HCT116 (cell line): ENCODE data around the gene TPX2. TPM values are rescaled to one million over a fixed set of nuclear protein-coding genes. Genes with fewer than 3 reads are reported as not detected.
A peak's percentile ranks its signal among the peaks of the same experiment; 100 is the strongest.

Experiments
- ATAC-seq: fragments of 200-7000 bp; cut with Tn5 transposase; 2 replicates; pipeline ENCODE4 v1.9.1; 2020; ENCODE audit warnings: mild to moderate bottlenecking, moderate library complexity
- BruUV-seq: library from RNA; stranded (reverse); fragments of 400-500 nt; replicated peaks from 2 replicates; lab custom pipeline; 2021; lab: Mats Ljungman, UMichigan
- CTCF ChIA-PET: fragments of 300-600 bp; sonication (Branson Sonifier 250); formaldehyde crosslinking; loops from one replicate; lab custom pipeline; 2021; ENCODE audit warnings: antibody characterized with exemption; lab: Charles Lee
- POLR2A ChIA-PET: fragments of 300-600, 350-600 bp; sonication (Branson Sonifier 250); formaldehyde crosslinking; loops from one replicate; lab custom pipeline; 2021; ENCODE audit warnings: antibody characterized with exemption; lab: Charles Lee
- RAD21 ChIA-PET, 2 experiments: fragments of 300-600 bp; sonication (Branson Sonifier 250); formaldehyde crosslinking; loops; one replicate each; lab custom pipeline; 2023; ENCODE audit warnings: low total read pairs in 2 of 2; ENCODE audit not compliant: uncharacterized antibody in 2 of 2, unreplicated experiment in 2 of 2, low non-redundant PET in 1 of 2; lab: Charles Lee
- DNase-seq: peaks from one replicate; pipeline ENCODE4 v3.0.0-alpha.2; 2010; ENCODE audit warnings: low read depth, low spot score
- H2AFZ ChIP-seq: fragments of 200-600 bp; shearing (Covaris generic), sonication (generic); 2 replicates; pipeline ENCODE4 v1.6.1; 2017; ENCODE audit warnings: low read depth, mixed run types, mixed read lengths, antibody characterized with exemption, low read length; ENCODE audit not compliant: poor library complexity, severe bottlenecking
- H3K27ac ChIP-seq: 2 replicates; pipeline ENCODE4 v1.5.1; 2012; ENCODE audit warnings: low read depth, low read length
- H3K27me3 ChIP-seq: fragments of 200-600 bp; sonication (generic); 2 replicates; pipeline ENCODE4 v1.6.1; 2016; ENCODE audit warnings: mixed run types, low read length, mixed read lengths; ENCODE audit not compliant: insufficient read depth
- H3K36me3 ChIP-seq, 2 experiments: fragments of 200-500 bp in 1 of 2; fragments of 200-600 bp in 1 of 2; sonication (Bioruptor generic) in 1 of 2; sonication (generic) in 1 of 2; 2 replicates each; pipeline versions ENCODE4 v1.5.1 to v1.6.1; 2014 to 2016; ENCODE audit warnings: low read length in 2 of 2, inconsistent platforms in 1 of 2, mixed read lengths in 1 of 2, mixed run types in 1 of 2; ENCODE audit not compliant: insufficient read depth in 2 of 2, control insufficient read depth in 1 of 2
- H3K4me1 ChIP-seq, 2 experiments: fragments of 200-600 bp in 1 of 2; sonication (generic) in 1 of 2; 2 replicates each; pipeline versions ENCODE4 v1.5.1 to v1.6.1; 2012 to 2017; ENCODE audit warnings: low read length in 2 of 2, inconsistent platforms in 1 of 2, mild to moderate bottlenecking in 1 of 2, mixed read lengths in 1 of 2, mixed run types in 1 of 2, moderate library complexity in 1 of 2; ENCODE audit not compliant: insufficient read depth in 2 of 2, control insufficient read depth in 1 of 2
- H3K4me2 ChIP-seq: fragments of 200-600 bp; sonication (generic); 2 replicates; pipeline ENCODE4 v1.6.1; 2017; ENCODE audit warnings: mixed run types, low read length, mixed read lengths
- H3K4me3 ChIP-seq, 2 experiments: fragments of 200-600 bp in 1 of 2; sonication (generic) in 1 of 2; replicated peaks in 1 of 2; 2 replicates each; pipeline ENCODE4 v1.5.1; 2011 to 2016; ENCODE audit warnings: low read length in 2 of 2, control low read depth in 1 of 2, low read depth in 1 of 2, mild to moderate bottlenecking in 1 of 2, mixed read lengths in 1 of 2, mixed run types in 1 of 2
- H3K79me2 ChIP-seq: fragments of 200-600 bp; sonication (generic); 2 replicates; pipeline ENCODE4 v1.6.1; 2017; ENCODE audit warnings: mild to moderate bottlenecking, mixed run types, low read length, moderate library complexity, mixed read lengths; ENCODE audit not compliant: insufficient read depth
- H3K9ac ChIP-seq: fragments of 200-600 bp; sonication (generic); 2 replicates; pipeline ENCODE4 v1.6.1; 2016; ENCODE audit warnings: low read length, mixed read lengths
- H3K9me2 ChIP-seq: fragments of 200-600 bp; sonication (generic), shearing (Covaris generic); 2 replicates; pipeline ENCODE4 v1.6.1; 2017; ENCODE audit warnings: mixed run types, mild to moderate bottlenecking, moderate library complexity; ENCODE audit not compliant: insufficient read depth
- H3K9me3 ChIP-seq, 2 experiments: fragments of 200-500 bp in 1 of 2; fragments of 200-600 bp in 1 of 2; sonication (Bioruptor generic) in 1 of 2; sonication (generic) in 1 of 2; 2 replicates each; pipeline ENCODE4 v1.6.1; 2014 to 2017; ENCODE audit warnings: low read length in 2 of 2, mixed read lengths in 2 of 2, inconsistent platforms in 1 of 2, low read depth in 1 of 2, mild to moderate bottlenecking in 1 of 2, mixed run types in 1 of 2, moderate library complexity in 1 of 2; ENCODE audit not compliant: control insufficient read depth in 1 of 2, insufficient read depth in 1 of 2
- H4K20me1 ChIP-seq: fragments of 200-600 bp; sonication (generic), shearing (Covaris generic); 2 replicates; pipeline ENCODE4 v1.6.1; 2017; ENCODE audit warnings: mixed run types, mild to moderate bottlenecking, moderate library complexity; ENCODE audit not compliant: insufficient read depth
- ATF3 ChIP-seq: IDR thresholded peaks from 2 replicates; pipeline ENCODE4 v1.6.1; 2012
- POLR2AphosphoS5 ChIP-seq: IDR thresholded peaks from 2 replicates; pipeline ENCODE4 v1.6.1; 2011; ENCODE audit warnings: mild to moderate bottlenecking, low read depth, low read length, moderate library complexity
- ZBTB33 ChIP-seq: IDR thresholded peaks from 2 replicates; pipeline ENCODE4 v1.6.1; 2011; ENCODE audit warnings: mild to moderate bottlenecking, low read length, moderate library complexity; ENCODE audit not compliant: insufficient replicate concordance; ENCODE audit errors: extremely low read depth
- ZFX ChIP-seq: fragments of 450-650 bp; IDR thresholded peaks from 2 replicates; pipeline ENCODE4 v1.6.1; 2017
- intact Hi-C: fragments of 100-400 bp; cut with micrococcal nuclease; formaldehyde crosslinking; loops from 2 replicates; pipeline ENCODE4 v1.10.0; 2022
- total RNA-seq: library from RNA; stranded (reverse); gene quantifications from one replicate; pipeline ENCODE4 v1.2.1, GENCODE V29; 2021; ENCODE audit not compliant: unreplicated experiment

TPX2 gene
- total RNA-seq, 1 experiment from 2014 or later = 163 TPM

- Histone ChIP-seq H3K9me3 (no peaks in the 10 kb centered on the region), H3K4me2 (peak overlapping the region; percentile 80), H3K27ac (peak overlapping the region; percentile 98), H3K9ac (peak overlapping the region; percentile 49), H3K4me3 (no peak overlapping the region), H3K36me3 (peaks cover 5 to 68% of the 10 kb centered on the region in 2 experiments), H3K9me2 (no peaks in the 10 kb centered on the region), H4K20me1 (no peaks in the 10 kb centered on the region), H3K27me3 (no peaks in the 10 kb centered on the region)
- ChIA-PET RAD21 (interaction anchor here in 1 of 2 experiments (1.2 kb wide), 1 partner anchor 56 kb away, joined by 3 read pairs; no protein-coding TSS in a partner anchor), POLR2A (interaction anchor here (1.2 to 1.7 kb wide), 5 partner anchors 13 to 124 kb away, joined by 4 to 9 read pairs (median 5); no protein-coding TSS in a partner anchor), CTCF (interaction anchor here (0.9 to 2.6 kb wide), 3 partner anchors 56 to 84 kb away, joined by 3 to 8 read pairs (median 5); no protein-coding TSS in a partner anchor)
- DNase-seq = no peak
- no TSS peak for BruUV-seq
- TF ChIP-seq ZBTB33 (no peak), ZFX (no peak), ATF3 (no peak), POLR2AphosphoS5 (peak; percentile 13; the same call in 1 of the 2 replicates)
- TF ChIP-seq, all 23 proteins: peak for 1
- Histone ChIP-seq H2AFZ (no peak overlapping the region), H3K4me1 (peaks cover 84 to 93% of the 10 kb centered on the region in 2 experiments), H3K79me2 (peaks cover 100% of the 10 kb centered on the region)
- intact Hi-C loops = no loop called here
- no peak for ATAC-seq
Observed at GRCh38 chr20:31717478-31718201, 21.4 kb upstream of the TPX2 start.
